Stomach (tissue), 9 donors: Measurements from ENCODE around the gene PAAF1. TPM values are rescaled to one million over a fixed set of nuclear protein-coding genes. Genes with fewer than 3 reads are reported as not detected.
A peak's percentile ranks its signal among the peaks of the same experiment; 100 is the strongest.

ENCODE experiments used
- DNase-seq, 2 donors: peaks; one replicate each; pipeline versions ENCODE4 v3.0.0 to v3.0.0-alpha.2; 2013 to 2019
- H3K27ac ChIP-seq, 5 donors: fragments of 200-600 bp in 4 of 5; sonication (generic) in 4 of 5; one replicate each; pipeline ENCODE4 v1.5.1; 2013 to 2019; ENCODE audit warnings: mild to moderate bottlenecking in 1 of 5, moderate library complexity in 1 of 5
- H3K27me3 ChIP-seq, 3 donors: fragments of 200-600 bp; sonication (generic); one replicate each; pipeline ENCODE4 v1.5.1; 2017 to 2019; ENCODE audit warnings: mixed run types in 1 of 3
- H3K36me3 ChIP-seq, 4 donors: fragments of 200-600 bp; sonication (generic); 1 replicate in 3 of 4; 2 replicates in 1 of 4; pipeline ENCODE4 v1.5.1; 2016 to 2019
- H3K4me1 ChIP-seq, 4 donors: fragments of 200-600 bp; sonication (generic); one replicate each; pipeline ENCODE4 v1.5.1; 2016 to 2019
- H3K4me3 ChIP-seq, 4 donors: fragments of 200-600 bp; sonication (generic) in 3 of 4; one replicate each; pipeline ENCODE4 v1.5.1; 2016 to 2019; ENCODE audit warnings: mild to moderate bottlenecking in 1 of 4
- H3K9me3 ChIP-seq, 4 donors: fragments of 200-600 bp; sonication (generic); one replicate each; pipeline ENCODE4 v1.5.1; 2016 to 2019
- CTCF ChIP-seq, 7 experiments: fragments of 450-650 bp in 4 of 7; fragments of 200-600 bp in 3 of 7; sonication (generic) in 3 of 7; IDR thresholded peaks; one replicate each; pipeline ENCODE4 v1.5.1; 2016 to 2019; ENCODE audit warnings: antibody characterized with exemption in 7 of 7, control low read depth in 2 of 7, mild to moderate bottlenecking in 1 of 7
- EP300 ChIP-seq: sonication (generic); formaldehyde crosslinking; IDR thresholded peaks from one replicate; pipeline ENCODE4 v1.6.1; 2017; ENCODE audit warnings: antibody characterized with exemption
- POLR2A ChIP-seq, 4 donors: fragments of 450-650 bp; IDR thresholded peaks; one replicate each; pipeline ENCODE4 v1.6.1; 2016; ENCODE audit warnings: antibody characterized with exemption in 4 of 4, control low read depth in 2 of 4, mild to moderate bottlenecking in 1 of 4, moderate library complexity in 1 of 4
- POLR2AphosphoS5 ChIP-seq, 3 donors: sonication (generic); formaldehyde crosslinking; IDR thresholded peaks; one replicate each; pipeline ENCODE4 v1.6.1; 2016; ENCODE audit warnings: antibody characterized with exemption in 3 of 3
- WGBS, 5 donors: extraction: QIAGEN DNeasy Blood & Tissue Kit in 3 of 5; methylation state at CpG; one replicate each; pipeline versions ENCODE4 v1.1.5 to v1.1.7; 2013 to 2018; 5-methylcytosine and 5-hydroxymethylcytosine counted together
- intact Hi-C: fragments of 100-400 bp; cut with DNase I; formaldehyde crosslinking; loops from one replicate; pipeline ENCODE4 v1.15.1; 2023; ENCODE audit warnings: low total_unique reads
- polyA plus RNA-seq, 3 donors: library from polyadenylated mRNA; stranded (reverse); fragments of 200-250 nt; gene quantifications; one replicate each; pipeline ENCODE4 v1.2.3, GENCODE V29; 2013
- total RNA-seq, 5 donors: library from RNA; depleted of rRNA; stranded (reverse); fragments of >200 nt; gene quantifications; one replicate each; pipeline versions ENCODE4 v1.1.0 to v1.2.3, GENCODE V29; 2014 to 2016
- donor health status: healthy with polysubstance abuse.
- donor health status: Bipolar disorder and iron deficiency.
- donor health status: healthy.

The PAAF1 gene
- total and polyA plus RNA-seq, 8 donors = 5.4 to 20.4 (median 13.1) TPM; not detected in 1

GRCh38 chr11:73859671-73860070 is 17.1 kb upstream of the PAAF1 start:
- 86 to 94% (median 88%) methylated on average over 2 of the region's 2 CpGs for WGBS, 5 donors
- TF ChIP-seq POLR2AphosphoS5 (IDR thresholded peaks at IDR 0.05) (no peak), POLR2A (IDR thresholded peaks at IDR 0.05) (no peak), EP300 (no peak), CTCF (IDR thresholded peaks at IDR 0.05) (no peak)
- no peak for DNase-seq
- H3K9me3 ChIP-seq = no peaks in the 10 kb centered on the region
- H3K36me3 ChIP-seq = peaks cover 5 to 72% (median 47%) of the 10 kb centered on the region in 4 donors
- no peak overlapping the region for H3K27ac ChIP-seq
- intact Hi-C loops = no loop called here
- no peak overlapping the region for H3K4me3 ChIP-seq
- no peaks in the 10 kb centered on the region for H3K4me1 ChIP-seq
- H3K27me3 ChIP-seq = no peaks in the 10 kb centered on the region

- no peaks in the 10 kb centered on the region for H3K9me3 ChIP-seq
- no peaks in the 10 kb centered on the region for H3K4me1 ChIP-seq
- 68 to 80% (median 70%) methylated on average over 2 of the region's 2 CpGs for WGBS, 5 donors
- no peaks in the 10 kb centered on the region for H3K27me3 ChIP-seq
- no peak overlapping the region for H3K4me3 ChIP-seq
- no peak overlapping the region for H3K27ac ChIP-seq
- TF ChIP-seq POLR2AphosphoS5 (IDR thresholded peaks at IDR 0.05) = no peak
- TF ChIP-seq EP300 = no peak
- no peak for TF ChIP-seq CTCF (IDR thresholded peaks at IDR 0.05)
- no peak for TF ChIP-seq POLR2A (IDR thresholded peaks at IDR 0.05)
- peaks cover 7 to 72% (median 52%) of the 10 kb centered on the region in 4 donors for H3K36me3 ChIP-seq
- intact Hi-C loops = no loop called here
- no peak for DNase-seq
Measured at GRCh38 chr11:73860202-73860601, 16.6 kb upstream of the PAAF1 start.

GRCh38 chr11:73862986-73863385 is 13.8 kb upstream of the PAAF1 start:
- DNase-seq = no peak
- Histone ChIP-seq H3K27me3 (no peaks in the 10 kb centered on the region), H3K4me3 (no peak overlapping the region), H3K4me1 (peaks cover 0 to 5% (median 0%) of the 10 kb centered on the region in 4 donors), H3K9me3 (no peaks in the 10 kb centered on the region), H3K36me3 (peaks cover 9 to 61% (median 54%) of the 10 kb centered on the region in 4 donors), H3K27ac (no peak overlapping the region)
- WGBS, 5 donors = 74 to 77% (median 76%) methylated on average over 4 of the region's 4 CpGs
- no peak for TF ChIP-seq CTCF (IDR thresholded peaks at IDR 0.05)
- intact Hi-C loops = no loop called here

GRCh38 chr11:73866095-73866579 is 10.7 kb upstream of the PAAF1 start:
- Histone ChIP-seq H3K27ac (peak overlapping the region in 4 of 5 donors; percentile 10 to 49 (median 16)), H3K27me3 (no peaks in the 10 kb centered on the region), H3K4me3 (no peak overlapping the region), H3K9me3 (no peaks in the 10 kb centered on the region), H3K4me1 (peaks cover 0 to 6% (median 2%) of the 10 kb centered on the region in 4 donors), H3K36me3 (peaks cover 9 to 63% (median 51%) of the 10 kb centered on the region in 4 donors)
- intact Hi-C loops = no loop called here
- peak in 1 of 2 donors; percentile 22 for DNase-seq
- 76 to 98% (median 89%) methylated on average over 5 of the region's 5 CpGs for WGBS, 5 donors
- TF ChIP-seq POLR2A (IDR thresholded peaks at IDR 0.05) (no peak), CTCF (IDR thresholded peaks at IDR 0.05) (no peak), EP300 (no peak), POLR2AphosphoS5 (IDR thresholded peaks at IDR 0.05) (no peak)
